ENCODE results near the gene SYK.

Gene SYK

GRCh38 chr9:90905822-90906221 lies 104.2 kb downstream of the SYK start:
- Histone ChIP-seq H3K27me3 (ENCODE audit: insufficient read depth, low read length) (no peaks in the 10 kb centered on the region), H3K36me3 (ENCODE audit: insufficient read depth, low read length) (no peaks in the 10 kb centered on the region), H3K4me1 (ENCODE audit: control insufficient read depth, insufficient read depth, low read length, unreplicated experiment) (no peaks in the 10 kb centered on the region), H2AFZ (ENCODE audit: low read length, unreplicated experiment) (no peak overlapping the region), H3K4me3 (ENCODE audit: low read depth, low read length) (no peak overlapping the region), H3K27ac (ENCODE audit: low read depth, low read length) (no peak overlapping the region), H3K79me2 (ENCODE audit: control insufficient read depth, insufficient read depth, low read length, unreplicated experiment) (no peaks in the 10 kb centered on the region)

GRCh38 chr9:90906316-90907055 lies 104.9 kb downstream of the SYK start:
- Histone ChIP-seq H2AFZ (ENCODE audit: low read length, unreplicated experiment) (no peak overlapping the region), H3K27me3 (ENCODE audit: insufficient read depth, low read length) (no peaks in the 10 kb centered on the region), H3K79me2 (ENCODE audit: control insufficient read depth, insufficient read depth, low read length, unreplicated experiment) (no peaks in the 10 kb centered on the region), H3K4me1 (ENCODE audit: control insufficient read depth, insufficient read depth, low read length, unreplicated experiment) (no peaks in the 10 kb centered on the region), H3K4me3 (ENCODE audit: low read depth, low read length) (no peak overlapping the region), H3K36me3 (ENCODE audit: insufficient read depth, low read length) (no peaks in the 10 kb centered on the region), H3K27ac (ENCODE audit: low read depth, low read length) (no peak overlapping the region)

GRCh38 chr9:90907056-90907445 lies 105.4 kb downstream of the SYK start:
- H3K36me3 ChIP-seq (ENCODE audit: insufficient read depth, low read length): no peaks in the 10 kb centered on the region
- H3K27me3 ChIP-seq (ENCODE audit: insufficient read depth, low read length): no peaks in the 10 kb centered on the region
- H3K4me1 ChIP-seq (ENCODE audit: control insufficient read depth, insufficient read depth, low read length, unreplicated experiment): no peaks in the 10 kb centered on the region

GRCh38 chr9:90907790-90908189 lies 106.2 kb downstream of the SYK start:
- H2AFZ ChIP-seq (ENCODE audit: low read length, unreplicated experiment): no peak overlapping the region
- H3K79me2 ChIP-seq (ENCODE audit: control insufficient read depth, insufficient read depth, low read length, unreplicated experiment): no peaks in the 10 kb centered on the region
- no peak overlapping the region for H3K4me3 ChIP-seq (ENCODE audit: low read depth, low read length)
- no peaks in the 10 kb centered on the region for H3K36me3 ChIP-seq (ENCODE audit: insufficient read depth, low read length)
- no peaks in the 10 kb centered on the region for H3K27me3 ChIP-seq (ENCODE audit: insufficient read depth, low read length)
- no peak overlapping the region for H3K27ac ChIP-seq (ENCODE audit: low read depth, low read length)
- no peaks in the 10 kb centered on the region for H3K4me1 ChIP-seq (ENCODE audit: control insufficient read depth, insufficient read depth, low read length, unreplicated experiment)

More at GRCh38 chr9:90907056-90907445, 105.4 kb downstream of the SYK start:
- H2AFZ ChIP-seq (ENCODE audit: low read length, unreplicated experiment): no peak overlapping the region
- no peaks in the 10 kb centered on the region for H3K79me2 ChIP-seq (ENCODE audit: control insufficient read depth, insufficient read depth, low read length, unreplicated experiment)
- no peak overlapping the region for H3K27ac ChIP-seq (ENCODE audit: low read depth, low read length)
- no peak overlapping the region for H3K4me3 ChIP-seq (ENCODE audit: low read depth, low read length)

GRCh38 chr9:90909225-90909624 lies 107.6 kb downstream of the SYK start:
- Histone ChIP-seq H3K27me3 (ENCODE audit: insufficient read depth, low read length) (no peaks in the 10 kb centered on the region), H3K27ac (ENCODE audit: low read depth, low read length) (no peak overlapping the region), H3K79me2 (ENCODE audit: control insufficient read depth, insufficient read depth, low read length, unreplicated experiment) (no peaks in the 10 kb centered on the region), H3K4me1 (ENCODE audit: control insufficient read depth, insufficient read depth, low read length, unreplicated experiment) (no peaks in the 10 kb centered on the region), H3K4me3 (ENCODE audit: low read depth, low read length) (no peak overlapping the region), H3K36me3 (ENCODE audit: insufficient read depth, low read length) (no peaks in the 10 kb centered on the region), H2AFZ (ENCODE audit: low read length, unreplicated experiment) (no peak overlapping the region)

- H3K79me2 ChIP-seq (ENCODE audit: control insufficient read depth, insufficient read depth, low read length, unreplicated experiment): no peaks in the 10 kb centered on the region
- H3K4me1 ChIP-seq (ENCODE audit: control insufficient read depth, insufficient read depth, low read length, unreplicated experiment): no peaks in the 10 kb centered on the region
- no peak overlapping the region for H2AFZ ChIP-seq (ENCODE audit: low read length, unreplicated experiment)
- no peak overlapping the region for H3K27ac ChIP-seq (ENCODE audit: low read depth, low read length)
- no peaks in the 10 kb centered on the region for H3K36me3 ChIP-seq (ENCODE audit: insufficient read depth, low read length)
- no peaks in the 10 kb centered on the region for H3K27me3 ChIP-seq (ENCODE audit: insufficient read depth, low read length)
- no peak overlapping the region for H3K4me3 ChIP-seq (ENCODE audit: low read depth, low read length)
These were observed 108.2 kb downstream of the SYK start for GRCh38 chr9:90909747-90910283.

- Histone ChIP-seq H3K27me3 (ENCODE audit: insufficient read depth, low read length) (no peaks in the 10 kb centered on the region), H3K27ac (ENCODE audit: low read depth, low read length) (no peak overlapping the region), H2AFZ (ENCODE audit: low read length, unreplicated experiment) (no peak overlapping the region), H3K36me3 (ENCODE audit: insufficient read depth, low read length) (no peaks in the 10 kb centered on the region), H3K4me1 (ENCODE audit: control insufficient read depth, insufficient read depth, low read length, unreplicated experiment) (peaks cover 7% of the 10 kb centered on the region), H3K79me2 (ENCODE audit: control insufficient read depth, insufficient read depth, low read length, unreplicated experiment) (no peaks in the 10 kb centered on the region), H3K4me3 (ENCODE audit: low read depth, low read length) (no peak overlapping the region)
These were observed 112.6 kb downstream of the SYK start for GRCh38 chr9:90914196-90914595.

- no peaks in the 10 kb centered on the region for H3K27me3 ChIP-seq (ENCODE audit: insufficient read depth, low read length)
- H2AFZ ChIP-seq (ENCODE audit: low read length, unreplicated experiment): no peak overlapping the region
- H3K27ac ChIP-seq (ENCODE audit: low read depth, low read length): no peak overlapping the region
- H3K79me2 ChIP-seq (ENCODE audit: control insufficient read depth, insufficient read depth, low read length, unreplicated experiment): no peaks in the 10 kb centered on the region
- peaks cover 7% of the 10 kb centered on the region for H3K4me1 ChIP-seq (ENCODE audit: control insufficient read depth, insufficient read depth, low read length, unreplicated experiment)
- H3K36me3 ChIP-seq (ENCODE audit: insufficient read depth, low read length): no peaks in the 10 kb centered on the region
- H3K4me3 ChIP-seq (ENCODE audit: low read depth, low read length): no peak overlapping the region
These were observed 113.4 kb downstream of the SYK start for GRCh38 chr9:90914868-90915483.

- Histone ChIP-seq H3K27me3 (ENCODE audit: insufficient read depth, low read length) (no peaks in the 10 kb centered on the region), H2AFZ (ENCODE audit: low read length, unreplicated experiment) (no peak overlapping the region), H3K79me2 (ENCODE audit: control insufficient read depth, insufficient read depth, low read length, unreplicated experiment) (no peaks in the 10 kb centered on the region), H3K27ac (ENCODE audit: low read depth, low read length) (no peak overlapping the region), H3K4me3 (ENCODE audit: low read depth, low read length) (no peak overlapping the region), H3K4me1 (ENCODE audit: control insufficient read depth, insufficient read depth, low read length, unreplicated experiment) (peaks cover 8% of the 10 kb centered on the region), H3K36me3 (ENCODE audit: insufficient read depth, low read length) (no peaks in the 10 kb centered on the region)
These were observed 114.1 kb downstream of the SYK start for GRCh38 chr9:90915693-90916092.

- peaks cover 13% of the 10 kb centered on the region for H3K4me1 ChIP-seq (ENCODE audit: control insufficient read depth, insufficient read depth, low read length, unreplicated experiment)
- no peaks in the 10 kb centered on the region for H3K79me2 ChIP-seq (ENCODE audit: control insufficient read depth, insufficient read depth, low read length, unreplicated experiment)
- H3K36me3 ChIP-seq (ENCODE audit: insufficient read depth, low read length): no peaks in the 10 kb centered on the region
- peak overlapping the region; percentile 38; the same call in 1 of the 2 replicates for H3K27ac ChIP-seq (ENCODE audit: low read depth, low read length)
- H3K4me3 ChIP-seq (ENCODE audit: low read depth, low read length): no peak overlapping the region
- H3K27me3 ChIP-seq (ENCODE audit: insufficient read depth, low read length): no peaks in the 10 kb centered on the region
- H2AFZ ChIP-seq (ENCODE audit: low read length, unreplicated experiment): peak overlapping the region; percentile 51
These were observed 114.6 kb downstream of the SYK start for GRCh38 chr9:90916147-90916734.

All from ACC112 (cell line).